ENCODE measurements around the gene BTNL3.

GRCh38 chr5:181031716-181032115, 43.1 kb downstream of the BTNL3 start:
- no peak for TF ChIP-seq CTCF (IDR thresholded peaks at IDR 0.05 in 4 of 5, conservative IDR thresholded peaks at IDR 0.05 in 1 of 5)
- TF ChIP-seq POLR2A (IDR thresholded peaks at IDR 0.05): no peak

Measured in gastrocnemius medialis (tissue), 4 donors.